A549 (cell line): ENCODE results near the gene FXYD2. TPM values are rescaled to one million over a fixed set of nuclear protein-coding genes. Genes with fewer than 3 reads are reported as not detected.

Experiments used
- ATAC-seq, 2 experiments: fragments of 200-7000 bp in 1 of 2; fragments of >200 bp in 1 of 2; cut with Nextera tagmentation in 1 of 2; cut with Tn5 transposase in 1 of 2; 3 replicates each; pipeline versions ENCODE4 v1.8.0 to v1.9.1; 2018 to 2020; ENCODE audit warnings: mild to moderate bottlenecking in 1 of 2, moderate library complexity in 1 of 2
- CTCF ChIA-PET: fragments of 300-600 bp; sonication (Branson Sonifier 250); formaldehyde crosslinking; extraction: SDS; loops from one replicate; lab custom pipeline; 2021; ENCODE audit warnings: antibody characterized with exemption, inconsistent platforms; lab: Yijun Ruan, JAX
- POLR2A ChIA-PET: fragments of 350-600 bp; formaldehyde crosslinking; extraction: SDS; loops from one replicate; lab custom pipeline; 2021; ENCODE audit warnings: antibody characterized with exemption, inconsistent platforms; lab: Yijun Ruan, JAX
- DNase-seq, 2 experiments: peaks; one replicate each; pipeline versions ENCODE4 v3.0.0 to v3.0.0-alpha.2; 2011 to 2016; ENCODE audit warnings: low read depth in 1 of 2, low spot score in 1 of 2
- FAIRE-seq: peaks from 2 replicates; lab custom pipeline; 2011; peaks lifted over from hg19 to GRCh38; lab: Jason Lieb, UNC
- H3K27ac ChIP-seq, 2 experiments: fragments of >200 bp; sonication (Bioruptor Twin); formaldehyde crosslinking; 3 replicates each; pipeline ENCODE4 v1.5.1; 2016 to 2017
- H3K4me1 ChIP-seq: fragments of >200 bp; sonication (Bioruptor Twin); formaldehyde crosslinking; 3 replicates; pipeline ENCODE4 v1.6.1; 2016
- H3K4me2 ChIP-seq: fragments of >200 bp; sonication (Bioruptor Twin); formaldehyde crosslinking; 3 replicates; pipeline ENCODE4 v1.6.1; 2016
- H3K4me3 ChIP-seq: fragments of >200 bp; sonication (Bioruptor Twin); formaldehyde crosslinking; 3 replicates; pipeline ENCODE4 v1.5.1; 2016
- H3K9me3 ChIP-seq: fragments of >200 bp; sonication (Bioruptor Twin); formaldehyde crosslinking; 3 replicates; pipeline ENCODE4 v1.6.1; 2016
- ATOH8 ChIP-seq: fragments of 250-450 bp; sonication (Bioruptor Pico); IDR thresholded peaks from 2 replicates; pipeline ENCODE4 v1.5.0; 2020; ENCODE audit warnings: low read depth, mild to moderate bottlenecking, moderate library complexity
- BHLHE40 ChIP-seq: IDR thresholded peaks from 2 replicates; pipeline ENCODE4 v1.6.1; 2012; ENCODE audit warnings: low read depth, low read length, inconsistent platforms
- CTCF ChIP-seq: fragments of >200 bp; sonication (Bioruptor Twin); formaldehyde crosslinking; IDR thresholded peaks from 3 replicates; pipeline ENCODE4 v1.5.1; 2016
- ESRRA ChIP-seq: fragments of 150-350 bp; IDR thresholded peaks from 2 replicates; pipeline ENCODE4 v1.6.1; 2014; ENCODE audit warnings: mild to moderate bottlenecking, low read length, borderline replicate concordance
- FOSB ChIP-seq: fragments of 250-450 bp; sonication (Bioruptor Pico); IDR thresholded peaks from 2 replicates; pipeline ENCODE4 v1.5.0; 2020; ENCODE audit warnings: mild to moderate bottlenecking, moderate library complexity
- FOXS1 ChIP-seq: fragments of 250-450 bp; sonication (Bioruptor Pico); IDR thresholded peaks from 2 replicates; pipeline ENCODE4 v1.5.0; 2020; ENCODE audit warnings: mild to moderate bottlenecking, moderate library complexity
- GATA3 ChIP-seq: IDR thresholded peaks from 2 replicates; pipeline ENCODE4 v1.6.1; 2012; ENCODE audit warnings: borderline replicate concordance
- HEYL ChIP-seq: fragments of 250-450 bp; sonication (Bioruptor Pico); IDR thresholded peaks from 2 replicates; pipeline ENCODE4 v1.8.0; 2021; ENCODE audit warnings: mild to moderate bottlenecking, moderate library complexity
- JUN ChIP-seq, 2 experiments: fragments of >200 bp; sonication (Bioruptor Twin); formaldehyde crosslinking; IDR thresholded peaks; 2 replicates in 1 of 2; 3 replicates in 1 of 2; pipeline ENCODE4 v1.6.1; 2016 to 2017
- KDM1A ChIP-seq: fragments of 200-600 bp; sonication (generic); IDR thresholded peaks from 2 replicates; pipeline ENCODE4 v1.6.1; 2016; ENCODE audit warnings: low read depth, mild to moderate bottlenecking
- MAFK ChIP-seq: fragments of 450-650 bp; IDR thresholded peaks from 2 replicates; pipeline ENCODE4 v1.6.1; 2014; ENCODE audit not compliant: partially characterized antibody
- MAZ ChIP-seq: fragments of 150-350 bp; IDR thresholded peaks from 2 replicates; pipeline ENCODE4 v1.6.1; 2014; ENCODE audit warnings: antibody characterized with exemption, low read depth, low read length, borderline replicate concordance
- NFE2L2 ChIP-seq: fragments of 150-350 bp; conservative IDR thresholded peaks from 2 replicates; pipeline ENCODE4 v1.6.1; 2014; ENCODE audit warnings: low read length
- NPAS2 ChIP-seq: fragments of 250-450 bp; sonication (Bioruptor Pico); IDR thresholded peaks from 2 replicates; pipeline ENCODE4 v1.8.0; 2022; ENCODE audit warnings: mild to moderate bottlenecking, moderate library complexity, borderline replicate concordance
- NR3C1 ChIP-seq: fragments of >200 bp; sonication (Bioruptor Twin); formaldehyde crosslinking; IDR thresholded peaks from 3 replicates; pipeline ENCODE4 v1.6.1; 2017
- PBX3 ChIP-seq: IDR thresholded peaks from 2 replicates; pipeline ENCODE4 v1.6.1; 2012
- POLR2AphosphoS2 ChIP-seq: conservative IDR thresholded peaks from 2 replicates; pipeline ENCODE4 v1.6.1; 2012; ENCODE audit warnings: low read length, improper control_type of control experiment, inconsistent platforms
- RAD21 ChIP-seq, 2 experiments: fragments of >200 bp in 1 of 2; sonication (Bioruptor Twin) in 1 of 2; formaldehyde crosslinking in 1 of 2; IDR thresholded peaks in 1 of 2; conservative IDR thresholded peaks in 1 of 2; 2 replicates in 1 of 2; 3 replicates in 1 of 2; pipeline ENCODE4 v1.6.1; 2012 to 2018; ENCODE audit warnings: inconsistent platforms in 1 of 2
- RARB ChIP-seq: fragments of 250-450 bp; sonication (Bioruptor Pico); IDR thresholded peaks from 2 replicates; pipeline ENCODE4 v1.8.0; 2021; ENCODE audit warnings: mild to moderate bottlenecking, moderate library complexity
- RCOR1 ChIP-seq: fragments of 150-350 bp; IDR thresholded peaks from 2 replicates; pipeline ENCODE4 v1.6.1; 2014; ENCODE audit warnings: antibody characterized with exemption, low read length, low read depth
- TFCP2L1 ChIP-seq: fragments of 250-450 bp; sonication (Bioruptor Pico); IDR thresholded peaks from 2 replicates; pipeline ENCODE4 v1.5.0; 2021; ENCODE audit warnings: mild to moderate bottlenecking
- ZFP36 ChIP-seq: fragments of 450-650 bp; IDR thresholded peaks from 2 replicates; pipeline ENCODE4 v1.6.1; 2014; ENCODE audit warnings: borderline replicate concordance; ENCODE audit not compliant: partially characterized antibody
- WGBS: methylation state at CpG from one replicate; pipeline ENCODE4 v1.1.6; 2017; ENCODE audit errors: missing lambda C conversion rate; 5-methylcytosine and 5-hydroxymethylcytosine counted together
- polyA plus RNA-seq, 4 experiments: library from polyadenylated mRNA; depleted of rRNA in 3 of 4; stranded (reverse); fragments of >200 nt; fragmentation: RNase III in 1 of 4; extraction: RNeasy Plus Mini Kit Qiagen cat#74134 plus additional on column Dnase treatment in 1 of 4; gene quantifications; 2 replicates in 3 of 4; 3 replicates in 1 of 4; pipeline ENCODE4 v1.2.3, GENCODE V29; 2011 to 2017
- TF ChIP-seq, protein P1 (sequence below): IDR thresholded peaks from 2 replicates; pipeline ENCODE4 v1.6.1; 2012; ENCODE audit warnings: low read depth, borderline replicate concordance
- TF ChIP-seq, protein P2 (sequence below): fragments of 150-350 bp; IDR thresholded peaks from 2 replicates; pipeline ENCODE4 v1.6.1; 2014; ENCODE audit warnings: low read depth, mild to moderate bottlenecking, low read length

FXYD2 gene
- polyA plus RNA-seq, 2 of the 4 experiments (the other 2 are of a cell fraction): 25.9 to 55.6 TPM

- TF ChIP-seq POLR2AphosphoS2 (no peak), NR3C1 (no peak), RCOR1 (no peak), RAD21 (conservative IDR thresholded peaks at IDR 0.05 in 1 of 2, IDR thresholded peaks at IDR 0.05 in 1 of 2) (no peak), GATA3 (no peak), NFE2L2 (no peak), ZFP36 (no peak), HEYL (CRISPR knock-in tag) (no peak), TFCP2L1 (CRISPR knock-in tag) (no peak), MAZ (no peak), NPAS2 (no peak), ESRRA (no peak), CTCF (no peak), JUN (IDR thresholded peaks at IDR 0.05) (no peak), PBX3 (no peak), FOXS1 (CRISPR knock-in tag) (no peak)
- TF ChIP-seq, protein P1, sequence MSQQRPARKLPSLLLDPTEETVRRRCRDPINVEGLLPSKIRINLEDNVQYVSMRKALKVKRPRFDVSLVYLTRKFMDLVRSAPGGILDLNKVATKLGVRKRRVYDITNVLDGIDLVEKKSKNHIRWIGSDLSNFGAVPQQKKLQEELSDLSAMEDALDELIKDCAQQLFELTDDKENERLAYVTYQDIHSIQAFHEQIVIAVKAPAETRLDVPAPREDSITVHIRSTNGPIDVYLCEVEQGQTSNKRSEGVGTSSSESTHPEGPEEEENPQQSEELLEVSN: no peak
- TF ChIP-seq, protein P2, sequence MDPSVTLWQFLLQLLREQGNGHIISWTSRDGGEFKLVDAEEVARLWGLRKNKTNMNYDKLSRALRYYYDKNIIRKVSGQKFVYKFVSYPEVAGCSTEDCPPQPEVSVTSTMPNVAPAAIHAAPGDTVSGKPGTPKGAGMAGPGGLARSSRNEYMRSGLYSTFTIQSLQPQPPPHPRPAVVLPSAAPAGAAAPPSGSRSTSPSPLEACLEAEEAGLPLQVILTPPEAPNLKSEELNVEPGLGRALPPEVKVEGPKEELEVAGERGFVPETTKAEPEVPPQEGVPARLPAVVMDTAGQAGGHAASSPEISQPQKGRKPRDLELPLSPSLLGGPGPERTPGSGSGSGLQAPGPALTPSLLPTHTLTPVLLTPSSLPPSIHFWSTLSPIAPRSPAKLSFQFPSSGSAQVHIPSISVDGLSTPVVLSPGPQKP: no peak
- CTCF ChIA-PET: interaction anchor here (1.0 to 7.8 kb wide), 6 partner anchors 11 to 390 kb away, joined by 3 to 158 read pairs (median 26); no protein-coding TSS in a partner anchor
- DNase-seq: no peak
- ATAC-seq: no peak
- Histone ChIP-seq H3K27ac (peak overlapping the region; percentile 73 to 75), H3K4me1 (peaks cover 41% of the 10 kb centered on the region), H3K4me3 (no peak overlapping the region), H3K9me3 (no peaks in the 10 kb centered on the region), H3K4me2 (peak overlapping the region; percentile 48)
- FAIRE-seq: no peak
- WGBS: 35% methylated on average over 3 of the region's 7 CpGs
- POLR2A ChIA-PET: no interaction called here
Observed at GRCh38 chr11:117815262-117815803, 9.2 kb downstream of the FXYD2 start.

GRCh38 chr11:117814766-117815261, 9.7 kb downstream of the FXYD2 start:
- Histone ChIP-seq H3K27ac (peak overlapping the region; percentile 73 to 75), H3K4me1 (peaks cover 41% of the 10 kb centered on the region), H3K4me2 (peak overlapping the region; percentile 48), H3K4me3 (no peak overlapping the region), H3K9me3 (no peaks in the 10 kb centered on the region)
- ChIA-PET POLR2A (no interaction called here), CTCF (interaction anchor here (0.9 to 7.8 kb wide), 7 partner anchors 8 to 389 kb away, joined by 3 to 128 read pairs (median 5); no protein-coding TSS in a partner anchor)
- 22% methylated on average over 8 of the region's 14 CpGs for WGBS
- TF ChIP-seq NR3C1: no peak
- TF ChIP-seq FOSB (CRISPR knock-in tag): no peak
- no peak for TF ChIP-seq KDM1A
- TF ChIP-seq BHLHE40: no peak
- no peak for TF ChIP-seq MAZ
- TF ChIP-seq MAFK: no peak
- no peak for TF ChIP-seq NFE2L2
- TF ChIP-seq ATOH8: no peak
- no peak for TF ChIP-seq TFCP2L1 (CRISPR knock-in tag)
- no peak for TF ChIP-seq RARB (CRISPR knock-in tag)
- no peak for TF ChIP-seq NPAS2
- FAIRE-seq (no peak), DNase-seq (peak in 1 of 2 experiments; percentile 69), ATAC-seq (no peak)
